Ovary (tissue), 9 donors: ENCODE results near the gene PSMD5. TPM values are rescaled to one million over a fixed set of nuclear protein-coding genes. Genes with fewer than 3 reads are reported as not detected.

Experiments
- DNase-seq, 5 donors: peaks; one replicate each; pipeline ENCODE4 v3.0.0-alpha.2; 2019 to 2020
- H3K27ac ChIP-seq, 2 donors: fragments of 200-600 bp; one replicate each; pipeline versions ENCODE4 v1.5.1 to v1.8.0; 2019 to 2022
- H3K27me3 ChIP-seq: fragments of 200-600 bp; one replicate; pipeline ENCODE4 v1.8.0; 2022
- H3K36me3 ChIP-seq: fragments of 200-600 bp; sonication (generic); one replicate; pipeline ENCODE4 v1.5.1; 2019
- H3K4me1 ChIP-seq: one replicate; pipeline ENCODE4 v1.8.1; 2013; ENCODE audit warnings: mild to moderate bottlenecking, moderate library complexity; ENCODE audit not compliant: insufficient read depth
- H3K4me3 ChIP-seq: fragments of 200-600 bp; sonication (generic); one replicate; pipeline ENCODE4 v1.5.1; 2017
- H3K9me3 ChIP-seq, 2 donors: fragments of 200-600 bp in 1 of 2; sonication (generic) in 1 of 2; one replicate each; pipeline versions ENCODE4 v1.5.1 to v1.8.1; 2013 to 2019; ENCODE audit warnings: mild to moderate bottlenecking in 1 of 2, moderate library complexity in 1 of 2
- CTCF ChIP-seq, 3 donors: fragments of 450-650 bp in 2 of 3; fragments of 200-600 bp in 1 of 3; IDR thresholded peaks; one replicate each; pipeline versions ENCODE4 v1.5.1 to v1.8.0; 2016 to 2022; ENCODE audit warnings: antibody characterized with exemption in 3 of 3, mild to moderate bottlenecking in 1 of 3
- EP300 ChIP-seq: sonication (generic); formaldehyde crosslinking; IDR thresholded peaks from one replicate; pipeline ENCODE4 v1.6.1; 2017; ENCODE audit warnings: antibody characterized with exemption
- POLR2A ChIP-seq: fragments of 450-650 bp; IDR thresholded peaks from one replicate; pipeline ENCODE4 v1.6.1; 2017; ENCODE audit warnings: antibody characterized with exemption, mild to moderate bottlenecking, moderate library complexity
- WGBS, 3 donors: extraction: QIAGEN DNeasy Blood & Tissue Kit in 1 of 3; methylation state at CpG; one replicate each; pipeline versions ENCODE4 v1.1.5 to v1.1.7; 2013 to 2017; 5-methylcytosine and 5-hydroxymethylcytosine counted together
- intact Hi-C, 4 donors: fragments of 100-400 bp; cut with DNase I; formaldehyde crosslinking; loops; one replicate each; pipeline versions ENCODE4 v1.11.0 to v1.15.1; 2022 to 2023
- polyA plus RNA-seq, 2 donors: library from polyadenylated mRNA; stranded (reverse); fragments of 200-250 nt in 1 of 2; fragments of 350-450 nt in 1 of 2; fragmentation: Illumina TruSeq in 1 of 2; extraction: RNeasy Lipid Tissue Mini Kit (QIAGEN cat#74804) in 1 of 2; gene quantifications; one replicate each; pipeline ENCODE4 v1.2.3, GENCODE V29; 2013 to 2014
- total RNA-seq, 7 donors: library from RNA; depleted of rRNA in 2 of 7; stranded (reverse); fragments of >200 nt in 2 of 7; fragmentation: NEBNext Ultra II Directional in 3 of 7; extraction: Animal tissue kit (Norgen Biotek cat#: 25700) in 3 of 7; gene quantifications; one replicate each; pipeline versions ENCODE4 v1.1.0 to v1.2.4, GENCODE V29; 2016 to 2023
- donor health status: DM: no; HTN: no; CAD: no; lungs with moderate emphysema.
- donor health status: DM: no; HTN: no; CAD: no.
- donor health status: Bipolar disorder and iron deficiency.
- donor health status: DM: yes; HTN: yes; CAD: no.
- donor health status: DM: no; HTN: no; CAD: no.
- donor health status: DM: yes; HTN: yes; CAD: no.

PSMD5 gene
- total and polyA plus RNA-seq, 9 donors, result 13.4 to 49.2 (median 36.9) TPM

GRCh38 chr9:120770931-120771330 is 71.8 kb downstream of the PSMD5 start:
- 93 to 97% (median 97%) methylated on average over 4 of the region's 4 CpGs for WGBS, 3 donors

GRCh38 chr9:120768886-120769285 is 73.8 kb downstream of the PSMD5 start:
- no peaks in the 10 kb centered on the region for H3K9me3 ChIP-seq
- H3K27me3 ChIP-seq, result no peaks in the 10 kb centered on the region
- no peaks in the 10 kb centered on the region for H3K36me3 ChIP-seq
- no peaks in the 10 kb centered on the region for H3K4me1 ChIP-seq
- 84 to 90% (median 86%) methylated on average over 1 of the region's 1 CpG for WGBS, 3 donors
- intact Hi-C loops, result loop anchor here in 1 of 4 donors (10.0 kb wide), 1 partner anchor 296 kb away; no protein-coding TSS in a partner anchor
- no peak overlapping the region for H3K4me3 ChIP-seq
- no peak for DNase-seq
- no peak overlapping the region for H3K27ac ChIP-seq
- TF ChIP-seq EP300 (no peak), POLR2A (no peak), CTCF (IDR thresholded peaks at IDR 0.05) (no peak)

More at GRCh38 chr9:120770931-120771330, 71.8 kb downstream of the PSMD5 start:
- intact Hi-C loops, result no loop called here
- H3K27ac ChIP-seq, result no peak overlapping the region
- no peak overlapping the region for H3K4me3 ChIP-seq
- no peak for DNase-seq
- H3K4me1 ChIP-seq, result no peaks in the 10 kb centered on the region
- H3K36me3 ChIP-seq, result no peaks in the 10 kb centered on the region
- H3K27me3 ChIP-seq, result no peaks in the 10 kb centered on the region
- H3K9me3 ChIP-seq, result no peaks in the 10 kb centered on the region
- TF ChIP-seq EP300 (no peak), POLR2A (no peak), CTCF (IDR thresholded peaks at IDR 0.05) (no peak)

GRCh38 chr9:120768247-120768646 is 74.5 kb downstream of the PSMD5 start:
- Histone ChIP-seq H3K27ac (no peak overlapping the region), H3K4me1 (no peaks in the 10 kb centered on the region), H3K4me3 (no peak overlapping the region), H3K9me3 (no peaks in the 10 kb centered on the region), H3K36me3 (no peaks in the 10 kb centered on the region), H3K27me3 (no peaks in the 10 kb centered on the region)
- intact Hi-C loops, result loop anchor here in 1 of 4 donors (10.0 kb wide), 1 partner anchor 297 kb away; no protein-coding TSS in a partner anchor
- no peak for DNase-seq
- no peak for TF ChIP-seq EP300
- TF ChIP-seq POLR2A, result no peak
- TF ChIP-seq CTCF (IDR thresholded peaks at IDR 0.05), result no peak
- 94 to 98% (median 97%) methylated on average over 4 of the region's 4 CpGs for WGBS, 3 donors

- no peak overlapping the region for H3K27ac ChIP-seq
- no peaks in the 10 kb centered on the region for H3K9me3 ChIP-seq
- 82 to 86% (median 84%) methylated on average over 3 of the region's 3 CpGs for WGBS, 3 donors
- no peak overlapping the region for H3K4me3 ChIP-seq
- no peaks in the 10 kb centered on the region for H3K36me3 ChIP-seq
- no peak for DNase-seq
- TF ChIP-seq EP300 (no peak), CTCF (IDR thresholded peaks at IDR 0.05) (no peak), POLR2A (no peak)
- no peaks in the 10 kb centered on the region for H3K27me3 ChIP-seq
- H3K4me1 ChIP-seq, result no peaks in the 10 kb centered on the region
- intact Hi-C loops, result loop anchor here in 1 of 4 donors (10.0 kb wide), 1 partner anchor 297 kb away; no protein-coding TSS in a partner anchor
Observed at GRCh38 chr9:120767451-120767850, 75.3 kb downstream of the PSMD5 start.

Other genes starting within 250 kb of the PSMD5 start
- gene MEGF9, start 128.5 kb downstream of the PSMD5 start, total RNA-seq, result 10 to 100 TPM; 12.6 to 20.8 (median 14.6) TPM
- 10 to 100 TPM in 1 of 2 donors, 1 to 10 TPM in 1; 9.9 to 27.3 TPM for gene MEGF9, start 128.5 kb downstream of the PSMD5 start, polyA plus RNA-seq
- 10 to 100 TPM; 20.0 to 62.0 (median 51.1) TPM for gene FBXW2, start 49.5 kb downstream of the PSMD5 start, total RNA-seq
- 10 to 100 TPM; 15.6 to 34.5 TPM for gene FBXW2, start 49.5 kb downstream of the PSMD5 start, polyA plus RNA-seq
- 10 to 100 TPM; 16.8 to 56.0 (median 42.8) TPM for gene PHF19, start 34.3 kb upstream of the PSMD5 start, total RNA-seq
- 10 to 100 TPM; 24.1 to 26.6 TPM for gene PHF19, start 34.3 kb upstream of the PSMD5 start, polyA plus RNA-seq
- 1 to 10 TPM; 4.1 to 9.4 (median 5.5) TPM for gene TRAF1, start 83.9 kb upstream of the PSMD5 start, total RNA-seq
- gene TRAF1, start 83.9 kb upstream of the PSMD5 start, polyA plus RNA-seq, result 1 to 10 TPM; 4.4 to 6.2 TPM
- 1 to 10 TPM; 3.8 to 7.2 (median 4.6) TPM for gene C5, start 207.4 kb upstream of the PSMD5 start, total RNA-seq
- gene C5, start 207.4 kb upstream of the PSMD5 start, polyA plus RNA-seq, result 1 to 10 TPM; 3.0 to 5.4 TPM
- gene CNTRL, start 232.0 kb upstream of the PSMD5 start, total RNA-seq, result 10 to 100 TPM; 16.0 to 27.2 (median 19.8) TPM
- gene CNTRL, start 232.0 kb upstream of the PSMD5 start, polyA plus RNA-seq, result 10 to 100 TPM; 10.0 to 11.7 TPM